Activated naive CD8-positive, alpha-beta T cell treated with anti-CD3 and anti-CD28 coated beads, Interleukin-2, amount 10 ng/mL, durations not matched to agents 7 days and 5 days (primary cell): ENCODE measurements around the gene RAD52. TPM values are rescaled to one million over a fixed set of nuclear protein-coding genes. Genes with fewer than 3 reads are reported as not detected.
"Not testable (repeated sequence)": the region's sequence is repeated elsewhere in the genome, so short reads cannot be mapped to it uniquely, and the experiment has no call there.

Experiments used
- ATAC-seq: fragments of 150-1000 bp; cut with Tn5 transposase; one replicate; pipeline ENCODE4 v1.10.0; 2021; ENCODE audit warnings: low read depth, moderate library complexity
- POLR2A ChIA-PET: fragments of 350-600 bp; sonication (Branson Sonifier 250); formaldehyde crosslinking; loops from one replicate; lab custom pipeline; 2021; ENCODE audit warnings: antibody characterized with exemption; lab: Charles Lee
- DNase-seq: peaks from one replicate; pipeline ENCODE4 v3.0.0; 2021
- H3K27ac Mint-ChIP-seq: one replicate; pipeline ENCODE4 v1.8.0; 2022; ENCODE audit warnings: mild to moderate bottlenecking, mixed read lengths
- H3K27me3 Mint-ChIP-seq: one replicate; pipeline ENCODE4 v1.8.0; 2022; ENCODE audit warnings: mild to moderate bottlenecking, moderate library complexity, mixed read lengths
- H3K36me3 Mint-ChIP-seq: one replicate; pipeline ENCODE4 v1.8.0; 2021; ENCODE audit warnings: mild to moderate bottlenecking, mixed read lengths
- H3K4me1 Mint-ChIP-seq: one replicate; pipeline ENCODE4 v1.8.0; 2021; ENCODE audit warnings: mixed read lengths
- H3K4me3 Mint-ChIP-seq: one replicate; pipeline ENCODE4 v1.8.0; 2022; ENCODE audit warnings: mild to moderate bottlenecking, moderate library complexity, mixed read lengths
- H3K9me3 Mint-ChIP-seq: one replicate; pipeline ENCODE4 v1.8.0; 2021; ENCODE audit warnings: mixed read lengths
- total RNA-seq, 2 experiments: library from RNA; stranded (reverse); gene quantifications; one replicate each; pipeline ENCODE4 v1.2.3, GENCODE V29; 2021

Gene RAD52
- total RNA-seq, 2 experiments from 2014 or later = 15.9 to 17.9 TPM

DNA sequence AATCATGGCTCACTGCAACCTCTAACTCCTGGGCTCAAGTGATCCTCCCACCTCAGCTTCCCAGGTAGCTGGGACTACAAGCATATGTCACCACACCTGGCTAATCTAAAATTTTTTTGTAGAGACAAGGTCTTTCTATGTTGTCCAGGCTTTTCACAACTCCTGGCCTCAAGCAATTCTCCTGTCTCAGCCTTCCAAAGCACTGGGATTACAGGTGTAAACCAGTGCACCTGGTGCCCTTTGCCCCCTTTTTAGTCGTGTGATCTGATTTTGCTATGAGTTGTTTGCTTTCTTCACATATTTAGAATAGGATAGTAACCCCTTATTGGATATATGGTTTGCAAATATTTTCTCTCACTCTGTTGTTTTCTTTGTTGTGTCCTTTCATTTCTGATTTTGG, 1.7 kb upstream of the RAD52 start:
- ATAC-seq (no peak), DNase-seq (no peak)
- Mint-ChIP-seq H3K27me3 (peaks cover 4% of the 10 kb centered on the region), H3K9me3 (no peaks in the 10 kb centered on the region), H3K36me3 (peaks cover 8% of the 10 kb centered on the region), H3K4me3 (peak overlapping the region; percentile 9), H3K4me1 (peaks cover 10% of the 10 kb centered on the region), H3K27ac (peak overlapping the region; percentile 63)
- POLR2A ChIA-PET = no interaction called here

- POLR2A ChIA-PET = interaction anchor here (0.8 to 2.0 kb wide), 3 partner anchors 43 to 645 kb away, joined by 3 to 11 read pairs (median 8); partner anchors contain the start of gene ERC1
- peaks cover 4% of the 10 kb centered on the region for H3K27me3 Mint-ChIP-seq
- no peaks in the 10 kb centered on the region for H3K9me3 Mint-ChIP-seq
- peaks cover 18% of the 10 kb centered on the region for H3K36me3 Mint-ChIP-seq
- H3K27ac Mint-ChIP-seq = peak overlapping the region; percentile 59
- DNase-seq (no peak), ATAC-seq (no peak)
- peaks cover 28% of the 10 kb centered on the region for H3K4me1 Mint-ChIP-seq
- H3K4me3 Mint-ChIP-seq = peak overlapping the region; percentile 91
Measured at GRCh38 chr12:948238-948637, 1.3 kb downstream of the RAD52 start.

DNA sequence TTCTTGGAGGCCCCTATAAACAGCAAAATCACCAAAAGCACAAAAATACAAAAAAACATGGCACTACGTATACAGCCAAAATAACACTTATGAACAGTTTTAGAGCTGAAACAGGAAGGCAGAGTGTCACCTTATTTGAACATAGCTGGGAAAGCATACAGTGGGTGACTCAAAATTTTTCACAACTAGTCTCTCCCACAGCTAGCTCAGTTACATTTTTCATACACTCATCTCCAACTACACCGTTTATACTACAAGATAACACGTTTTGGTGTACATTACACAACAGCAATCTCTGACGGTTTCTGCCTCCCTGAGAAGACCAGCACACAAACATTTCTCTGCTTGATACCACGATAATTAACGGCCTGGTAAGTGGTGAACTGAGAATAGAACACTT, 2.9 kb downstream of the RAD52 start:
- Mint-ChIP-seq H3K4me1 (peaks cover 31% of the 10 kb centered on the region), H3K36me3 (peaks cover 24% of the 10 kb centered on the region), H3K27me3 (peaks cover 4% of the 10 kb centered on the region), H3K4me3 (no peak overlapping the region), H3K27ac (peak overlapping the region; percentile 14), H3K9me3 (no peaks in the 10 kb centered on the region)
- POLR2A ChIA-PET = no interaction called here
- ATAC-seq (no peak), DNase-seq (no peak)

DNA sequence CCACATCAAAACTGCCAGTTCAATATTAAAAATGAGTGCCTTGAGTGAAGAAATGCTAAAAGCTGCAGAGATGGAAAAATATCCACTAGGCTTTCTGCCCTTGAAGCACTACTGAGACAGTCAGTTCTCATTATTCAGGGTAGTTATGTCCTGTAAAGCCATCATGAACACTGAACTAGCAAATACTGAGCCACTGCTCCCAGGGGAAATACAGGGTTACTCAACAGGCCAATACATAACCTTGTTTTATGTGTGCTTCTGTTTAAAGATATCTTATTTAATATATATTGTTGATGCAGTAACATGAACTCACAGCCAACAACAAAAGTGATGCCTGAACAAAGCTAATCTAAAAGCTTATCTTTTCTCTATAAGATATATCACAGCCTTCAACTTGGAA, 3.3 kb downstream of the RAD52 start:
- peaks cover 31% of the 10 kb centered on the region for H3K4me1 Mint-ChIP-seq
- peaks cover under 1% of the 10 kb centered on the region for H3K27me3 Mint-ChIP-seq
- H3K9me3 Mint-ChIP-seq = no peaks in the 10 kb centered on the region
- no peak for ATAC-seq
- no peak for DNase-seq
- H3K4me3 Mint-ChIP-seq = no peak overlapping the region
- H3K36me3 Mint-ChIP-seq = peaks cover 24% of the 10 kb centered on the region
- POLR2A ChIA-PET = no interaction called here
- H3K27ac Mint-ChIP-seq = no peak overlapping the region

GRCh38 chr12:944211-944610, 5.3 kb downstream of the RAD52 start:
- DNase-seq (no peak), ATAC-seq (no peak)
- Mint-ChIP-seq H3K4me3 (peak overlapping the region; percentile 64), H3K27ac (peak overlapping the region; percentile 73), H3K36me3 (peaks cover 38% of the 10 kb centered on the region), H3K27me3 (no peaks in the 10 kb centered on the region), H3K9me3 (no peaks in the 10 kb centered on the region), H3K4me1 (peaks cover 36% of the 10 kb centered on the region)
- POLR2A ChIA-PET = no interaction called here

DNA sequence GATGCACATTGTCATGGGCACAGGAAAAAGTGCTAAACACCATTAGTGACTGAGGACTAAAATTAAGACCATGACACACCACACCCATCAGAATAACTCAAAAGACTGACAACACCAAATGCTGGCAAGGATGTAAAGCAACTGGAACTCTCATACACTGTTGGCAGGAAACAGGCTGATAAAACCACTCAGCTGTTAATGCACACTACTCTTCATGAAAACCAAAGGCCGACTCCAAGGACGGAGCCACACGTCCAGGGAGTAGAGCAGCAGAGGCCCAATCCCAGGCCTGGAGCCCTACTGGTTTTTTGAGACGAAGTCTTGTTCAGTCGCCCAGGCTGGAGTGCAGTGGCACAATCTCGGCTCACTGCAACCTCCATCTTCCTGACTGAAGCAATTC, 6.4 kb downstream of the RAD52 start:
- POLR2A ChIA-PET = no interaction called here
- DNase-seq (no peak), ATAC-seq (no peak)
- Mint-ChIP-seq H3K27me3 (no peaks in the 10 kb centered on the region), H3K4me1 (peaks cover 34% of the 10 kb centered on the region), H3K4me3 (no peak overlapping the region), H3K36me3 (peaks cover 43% of the 10 kb centered on the region), H3K9me3 (no peaks in the 10 kb centered on the region), H3K27ac (no peak overlapping the region)

DNA sequence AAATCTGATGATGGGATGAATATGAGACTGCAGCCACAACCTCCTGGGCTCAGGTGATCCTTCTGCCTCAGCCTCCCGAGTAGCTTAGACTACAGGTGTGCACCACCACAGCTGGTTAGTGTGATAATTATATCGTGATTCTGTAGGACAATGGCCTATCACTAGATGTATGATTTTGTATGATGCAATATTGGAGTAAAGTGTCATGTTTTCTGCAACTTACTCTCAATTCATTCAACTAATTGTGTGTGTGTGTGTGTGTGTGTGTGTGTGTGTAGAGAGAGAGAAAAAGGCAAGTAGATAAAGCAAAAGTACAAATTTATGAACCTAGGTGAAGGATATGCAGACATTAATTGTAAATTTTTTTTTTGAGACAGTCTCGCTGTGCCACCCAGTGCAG, 10.7 kb downstream of the RAD52 start:
- Mint-ChIP-seq H3K36me3 (peaks cover 40% of the 10 kb centered on the region), H3K9me3 (no peaks in the 10 kb centered on the region), H3K27ac (no peak overlapping the region), H3K27me3 (no peaks in the 10 kb centered on the region), H3K4me1 (peaks cover 13% of the 10 kb centered on the region), H3K4me3 (no peak overlapping the region)
- DNase-seq = no peak
- POLR2A ChIA-PET = no interaction called here
- ATAC-seq = no peak

DNA sequence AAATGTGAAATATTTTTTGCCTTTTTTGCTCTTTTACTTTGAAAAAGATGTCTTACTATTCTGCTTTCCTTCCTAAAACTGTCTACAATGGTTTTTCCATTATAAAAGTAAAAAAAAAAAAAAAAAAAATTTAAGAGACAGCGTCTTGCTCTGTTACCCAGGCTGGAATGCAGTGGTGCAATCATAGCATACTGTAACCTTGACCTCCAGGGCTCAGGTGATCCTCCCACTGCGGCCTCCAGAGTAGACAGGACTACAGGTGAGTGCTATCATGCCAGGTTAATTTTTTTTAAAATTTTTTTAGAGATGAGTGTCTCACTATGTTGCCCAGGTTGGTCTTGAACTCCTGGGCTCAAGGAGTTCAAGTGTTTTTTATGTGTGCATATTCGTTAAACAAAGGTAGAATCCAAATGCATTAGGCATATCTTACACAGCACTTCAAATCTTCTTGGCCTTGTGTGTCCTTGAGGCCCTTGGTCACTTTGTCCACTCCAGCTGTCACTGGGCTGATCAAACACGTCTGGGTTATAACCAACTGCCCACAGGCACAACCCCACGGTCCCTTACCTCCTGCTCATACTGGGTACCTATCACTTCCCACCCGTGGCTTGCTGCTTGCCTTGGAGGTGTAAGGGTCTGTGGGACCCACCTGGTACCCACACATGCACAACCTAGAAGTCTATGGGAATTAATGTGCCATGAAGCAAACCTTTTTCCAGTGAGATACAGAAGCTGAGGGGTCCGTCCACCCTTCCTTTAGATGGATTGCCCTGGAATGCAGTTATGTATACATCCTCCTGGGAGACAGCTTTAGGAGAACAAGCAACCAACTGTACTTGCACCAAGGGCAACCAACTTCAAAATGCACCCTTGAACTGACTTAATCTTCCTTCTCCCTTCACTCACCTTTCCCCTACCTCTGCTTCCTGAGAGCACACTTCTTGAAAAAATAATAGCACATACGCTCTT, 12.8 kb downstream of the RAD52 start:
- no peak overlapping the region for H3K27ac Mint-ChIP-seq
- H3K4me3 Mint-ChIP-seq = no peak overlapping the region
- peaks cover 32% of the 10 kb centered on the region for H3K36me3 Mint-ChIP-seq
- H3K27me3 Mint-ChIP-seq = no peaks in the 10 kb centered on the region
- POLR2A ChIA-PET = no interaction called here
- H3K4me1 Mint-ChIP-seq = peaks cover 6% of the 10 kb centered on the region
- H3K9me3 Mint-ChIP-seq = no peaks in the 10 kb centered on the region
- DNase-seq (no peak), ATAC-seq (no peak)

DNA sequence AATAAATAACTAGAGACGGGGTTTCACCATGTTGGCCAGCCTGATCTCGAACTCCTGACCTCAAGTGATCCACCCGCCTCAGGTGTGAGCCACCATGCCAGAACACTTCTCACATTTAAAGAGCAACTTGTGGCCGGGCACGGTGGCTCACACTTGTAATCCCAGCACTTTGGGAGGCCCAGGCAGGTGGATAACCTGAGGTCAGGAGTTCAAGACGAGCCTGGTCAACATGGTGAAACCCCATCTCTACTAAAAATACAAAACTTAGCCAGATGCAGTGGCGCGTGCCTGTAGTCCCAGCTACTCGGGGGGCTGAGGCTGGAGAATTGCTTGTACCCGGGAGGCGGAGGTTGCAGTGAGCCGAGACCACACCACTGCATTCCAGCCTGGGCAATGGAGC, 13.6 kb downstream of the RAD52 start:
- not testable (repeated sequence) for ATAC-seq, H3K4me1 Mint-ChIP-seq, DNase-seq, H3K4me3 Mint-ChIP-seq, H3K9me3 Mint-ChIP-seq, H3K27me3 Mint-ChIP-seq, H3K27ac Mint-ChIP-seq
- peaks cover 35% of the 10 kb centered on the region for H3K36me3 Mint-ChIP-seq
- POLR2A ChIA-PET = interaction anchor here (0.7 kb wide), 1 partner anchor 30 kb away, joined by 4 read pairs; no protein-coding TSS in a partner anchor

GRCh38 chr12:931591-931990, 17.9 kb downstream of the RAD52 start:
- no peaks in the 10 kb centered on the region for H3K27me3 Mint-ChIP-seq
- H3K9me3 Mint-ChIP-seq = no peaks in the 10 kb centered on the region
- POLR2A ChIA-PET = no interaction called here
- H3K4me1 Mint-ChIP-seq = peaks cover 1% of the 10 kb centered on the region
- ATAC-seq = no peak
- no peak for DNase-seq
- no peak overlapping the region for H3K27ac Mint-ChIP-seq
- no peak overlapping the region for H3K4me3 Mint-ChIP-seq
- H3K36me3 Mint-ChIP-seq = peaks cover 18% of the 10 kb centered on the region

GRCh38 chr12:931060-931459, 18.4 kb downstream of the RAD52 start:
- Mint-ChIP-seq H3K4me3 (no peak overlapping the region), H3K27me3 (no peaks in the 10 kb centered on the region), H3K4me1 (peaks cover 1% of the 10 kb centered on the region), H3K36me3 (peaks cover 17% of the 10 kb centered on the region), H3K27ac (no peak overlapping the region), H3K9me3 (no peaks in the 10 kb centered on the region)
- POLR2A ChIA-PET = no interaction called here
- DNase-seq (no peak), ATAC-seq (no peak)

- POLR2A ChIA-PET = no interaction called here
- no peak overlapping the region for H3K27ac Mint-ChIP-seq
- H3K9me3 Mint-ChIP-seq = no peaks in the 10 kb centered on the region
- no peaks in the 10 kb centered on the region for H3K4me1 Mint-ChIP-seq
- H3K27me3 Mint-ChIP-seq = no peaks in the 10 kb centered on the region
- peaks cover 17% of the 10 kb centered on the region for H3K36me3 Mint-ChIP-seq
- ATAC-seq = no peak
- H3K4me3 Mint-ChIP-seq = no peak overlapping the region
- no peak for DNase-seq
Measured at GRCh38 chr12:926641-927040, 22.9 kb downstream of the RAD52 start.

DNA sequence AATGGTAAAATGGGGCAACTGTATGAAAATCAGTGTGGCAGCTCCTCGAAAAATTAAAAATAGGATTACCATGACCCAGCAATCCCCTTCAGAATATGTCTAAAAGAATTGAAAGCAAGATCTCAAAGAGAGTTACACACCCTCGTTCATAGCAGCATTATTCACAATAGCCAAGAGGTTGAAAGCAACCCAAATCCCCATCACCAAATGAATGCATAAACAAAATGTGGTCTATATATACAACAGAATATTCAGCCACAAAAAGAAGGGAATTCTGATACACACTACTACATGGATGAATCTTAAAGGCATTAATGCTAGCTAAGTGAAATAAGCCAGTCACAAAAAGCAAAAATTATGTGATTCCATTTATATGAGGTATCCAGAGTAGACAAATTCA, 27.2 kb downstream of the RAD52 start:
- Mint-ChIP-seq H3K27me3 (no peaks in the 10 kb centered on the region), H3K9me3 (no peaks in the 10 kb centered on the region), H3K4me3 (no peak overlapping the region), H3K4me1 (no peaks in the 10 kb centered on the region), H3K36me3 (peaks cover 21% of the 10 kb centered on the region), H3K27ac (peak overlapping the region; percentile 43)
- ATAC-seq = no peak
- DNase-seq = no peak
- POLR2A ChIA-PET = no interaction called here

DNA sequence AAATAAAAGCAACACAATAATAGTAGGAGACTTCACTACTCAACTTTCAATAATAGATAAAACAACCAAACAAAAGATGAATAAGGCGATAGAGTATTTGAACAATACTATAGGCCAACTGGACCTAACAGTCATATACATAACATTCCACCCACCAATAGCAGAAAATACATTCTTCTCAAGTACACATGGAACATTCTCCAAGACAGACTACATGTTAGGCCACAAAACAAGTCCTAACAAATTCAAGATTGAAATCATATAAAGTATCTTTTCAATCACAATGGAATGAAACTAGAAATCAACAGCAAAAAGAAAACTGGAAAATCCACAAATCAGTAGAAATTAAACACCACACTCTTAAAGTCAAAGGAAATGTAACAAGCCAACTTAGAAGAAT, 28.8 kb downstream of the RAD52 start:
- peaks cover 21% of the 10 kb centered on the region for H3K36me3 Mint-ChIP-seq
- no peaks in the 10 kb centered on the region for H3K9me3 Mint-ChIP-seq
- ATAC-seq (no peak), DNase-seq (no peak)
- POLR2A ChIA-PET = no interaction called here
- H3K27me3 Mint-ChIP-seq = no peaks in the 10 kb centered on the region
- no peak overlapping the region for H3K4me3 Mint-ChIP-seq
- H3K4me1 Mint-ChIP-seq = peaks cover 2% of the 10 kb centered on the region
- no peak overlapping the region for H3K27ac Mint-ChIP-seq
